HG02840 (cell line): ENCODE measurements around the gene TBX19.

Source experiments
- ATAC-seq: cut with Tn5 transposase; IDR thresholded peaks from one replicate; pipeline ENCODE4 v1.9.1; 2021; ENCODE audit warnings: mild to moderate bottlenecking, moderate library complexity, moderate number of reproducible peaks; ENCODE audit not compliant: unreplicated experiment, low FRiP score

The TBX19 gene

GRCh38 chr1:168280296-168280927 lies at the start of gene TBX19:
Gene TBX19, plus strand, starts transcription at chr1:168280877. Its CDS starts 214 bp downstream, at chr1:168281091.
- ATAC-seq = no peak

GRCh38 chr1:168234846-168235547 lies 45.7 kb upstream of the TBX19 start:
- no peak for ATAC-seq

- no peak for ATAC-seq
Measured at GRCh38 chr1:168235548-168235885, 45.2 kb upstream of the TBX19 start.

- no peak for ATAC-seq
Measured at GRCh38 chr1:168235937-168236336, 44.7 kb upstream of the TBX19 start.

GRCh38 chr1:168236836-168237611 lies 43.7 kb upstream of the TBX19 start:
- ATAC-seq = no peak

GRCh38 chr1:168243198-168243597 lies 37.5 kb upstream of the TBX19 start:
- ATAC-seq = no peak

- ATAC-seq = no peak
Measured at GRCh38 chr1:168243636-168244212, 37.0 kb upstream of the TBX19 start.

- no peak for ATAC-seq
Measured at GRCh38 chr1:168245042-168245441, 35.6 kb upstream of the TBX19 start.

- ATAC-seq = no peak
Measured at GRCh38 chr1:168246506-168246905, 34.2 kb upstream of the TBX19 start.

- no peak for ATAC-seq
Measured at GRCh38 chr1:168252204-168252733, 28.4 kb upstream of the TBX19 start.

GRCh38 chr1:168256164-168256563 lies 24.5 kb upstream of the TBX19 start:
- no peak for ATAC-seq

GRCh38 chr1:168257397-168257796 lies 23.3 kb upstream of the TBX19 start:
- ATAC-seq = no peak

- ATAC-seq = no peak
Measured at GRCh38 chr1:168259567-168259966, 21.1 kb upstream of the TBX19 start.

- no peak for ATAC-seq
Measured at GRCh38 chr1:168260393-168260792, 20.3 kb upstream of the TBX19 start.

- ATAC-seq = no peak
Measured at GRCh38 chr1:168261390-168261789, 19.3 kb upstream of the TBX19 start.

- ATAC-seq = no peak
Measured at GRCh38 chr1:168263130-168263529, 17.5 kb upstream of the TBX19 start.

GRCh38 chr1:168264296-168264695 lies 16.4 kb upstream of the TBX19 start:
- no peak for ATAC-seq

GRCh38 chr1:168265596-168265995 lies 15.1 kb upstream of the TBX19 start:
- ATAC-seq = no peak

- ATAC-seq = no peak
Measured at GRCh38 chr1:168266644-168267186, 14.0 kb upstream of the TBX19 start.

GRCh38 chr1:168271636-168272035 lies 9.0 kb upstream of the TBX19 start:
- no peak for ATAC-seq

GRCh38 chr1:168273575-168273974 lies 7.1 kb upstream of the TBX19 start:
- ATAC-seq = no peak
